AG04450 (cell line): ENCODE data around the gene RUNDC1. TPM values are rescaled to one million over a fixed set of nuclear protein-coding genes. Genes with fewer than 3 reads are reported as not detected.
"Not testable (repeated sequence)": the region's sequence is repeated elsewhere in the genome, so short reads cannot be mapped to it uniquely, and the experiment has no call there.

Experiments
- CTCF ChIA-PET: fragments of 300-600, 350-600 bp; formaldehyde crosslinking; extraction: SDS; loops from one replicate; lab custom pipeline; 2022; ENCODE audit warnings: antibody characterized with exemption, inconsistent platforms; lab: Charles Lee
- POLR2A ChIA-PET: fragments of 350-600 bp; formaldehyde crosslinking; extraction: SDS; loops from one replicate; lab custom pipeline; 2021; ENCODE audit warnings: antibody characterized with exemption, inconsistent platforms; lab: Yijun Ruan, JAX
- DNase-seq: peaks from one replicate; pipeline ENCODE4 v3.0.0-alpha.2; 2011; ENCODE audit warnings: low read depth, low spot score
- H3K27ac ChIP-seq: one replicate; pipeline ENCODE4 v1.5.1; 2012; ENCODE audit warnings: low read depth, low read length, control low read depth
- H3K27me3 ChIP-seq: one replicate; pipeline ENCODE4 v1.6.0; 2012; ENCODE audit warnings: low read length; ENCODE audit not compliant: control insufficient read depth, insufficient read depth
- H3K4me3 ChIP-seq: 2 replicates; pipeline ENCODE4 v1.5.1; 2011; ENCODE audit warnings: mild to moderate bottlenecking, low read depth, low read length, control low read depth
- H3K9me3 ChIP-seq: 2 replicates; pipeline ENCODE4 v1.5.1; 2012; ENCODE audit warnings: low read length; ENCODE audit not compliant: control insufficient read depth, insufficient read depth
- polyA plus RNA-seq: library from polyadenylated mRNA; depleted of rRNA; stranded (reverse); fragments of >200 nt; gene quantifications from 2 replicates; pipeline ENCODE4 v1.2.3, GENCODE V29; 2011
- TF ChIP-seq, protein P1 (sequence below): IDR thresholded peaks from 2 replicates; pipeline ENCODE4 v1.5.1; 2011; ENCODE audit warnings: low read depth, low read length, control low read depth, inconsistent platforms

Gene RUNDC1
- polyA plus RNA-seq, 1 experiment, result 9.4 TPM

GRCh38 chr17:42969001-42969581 lies 11.3 kb upstream of the RUNDC1 start:
- Histone ChIP-seq H3K27me3 (no peaks in the 10 kb centered on the region), H3K4me3 (no peak overlapping the region), H3K27ac (no peak overlapping the region), H3K9me3 (no peaks in the 10 kb centered on the region)
- ChIA-PET CTCF (interaction anchor here (1.5 kb wide), 1 partner anchor 29 kb away, joined by 10 read pairs; the partner anchor contains the start of gene RPL27), POLR2A (interaction anchor here (0.7 to 1.1 kb wide), 3 partner anchors 29 to 705 kb away, joined by 4 to 7 read pairs (median 6); partner anchors contain the start of gene RPL27)
- DNase-seq, result no peak
- TF ChIP-seq, protein P1, sequence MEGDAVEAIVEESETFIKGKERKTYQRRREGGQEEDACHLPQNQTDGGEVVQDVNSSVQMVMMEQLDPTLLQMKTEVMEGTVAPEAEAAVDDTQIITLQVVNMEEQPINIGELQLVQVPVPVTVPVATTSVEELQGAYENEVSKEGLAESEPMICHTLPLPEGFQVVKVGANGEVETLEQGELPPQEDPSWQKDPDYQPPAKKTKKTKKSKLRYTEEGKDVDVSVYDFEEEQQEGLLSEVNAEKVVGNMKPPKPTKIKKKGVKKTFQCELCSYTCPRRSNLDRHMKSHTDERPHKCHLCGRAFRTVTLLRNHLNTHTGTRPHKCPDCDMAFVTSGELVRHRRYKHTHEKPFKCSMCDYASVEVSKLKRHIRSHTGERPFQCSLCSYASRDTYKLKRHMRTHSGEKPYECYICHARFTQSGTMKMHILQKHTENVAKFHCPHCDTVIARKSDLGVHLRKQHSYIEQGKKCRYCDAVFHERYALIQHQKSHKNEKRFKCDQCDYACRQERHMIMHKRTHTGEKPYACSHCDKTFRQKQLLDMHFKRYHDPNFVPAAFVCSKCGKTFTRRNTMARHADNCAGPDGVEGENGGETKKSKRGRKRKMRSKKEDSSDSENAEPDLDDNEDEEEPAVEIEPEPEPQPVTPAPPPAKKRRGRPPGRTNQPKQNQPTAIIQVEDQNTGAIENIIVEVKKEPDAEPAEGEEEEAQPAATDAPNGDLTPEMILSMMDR, result no peak

GRCh38 chr17:42971589-42971988 lies 8.8 kb upstream of the RUNDC1 start:
- TF ChIP-seq, protein P1, result no peak
- Histone ChIP-seq H3K27ac (no peak overlapping the region), H3K27me3 (no peaks in the 10 kb centered on the region), H3K9me3 (no peaks in the 10 kb centered on the region), H3K4me3 (no peak overlapping the region)
- ChIA-PET CTCF (no interaction called here), POLR2A (no interaction called here)
- no peak for DNase-seq

DNA sequence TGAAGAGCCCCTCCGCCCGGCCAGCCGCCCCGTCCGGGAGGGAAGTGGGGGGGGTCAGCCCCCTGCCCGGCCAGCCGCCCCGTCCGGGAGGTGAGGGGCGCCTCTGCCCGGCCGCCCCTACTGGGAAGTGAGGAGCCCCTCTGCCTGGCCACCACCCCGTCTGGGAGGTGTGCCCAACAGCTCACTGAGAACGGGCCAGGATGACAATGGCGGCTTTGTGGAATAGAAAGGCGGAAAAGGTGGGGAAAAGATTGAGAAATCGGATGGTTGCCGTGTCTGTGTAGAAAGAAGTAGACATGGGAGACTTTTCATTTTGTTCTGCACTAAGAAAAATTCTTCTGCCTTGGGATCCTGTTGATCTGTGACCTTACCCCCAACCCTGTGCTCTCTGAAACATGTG lies 7.0 kb upstream of the RUNDC1 start:
- H3K9me3 ChIP-seq, CTCF ChIA-PET, DNase-seq, H3K27me3 ChIP-seq, POLR2A ChIA-PET, H3K4me3 ChIP-seq, H3K27ac ChIP-seq: not testable (repeated sequence)

DNA sequence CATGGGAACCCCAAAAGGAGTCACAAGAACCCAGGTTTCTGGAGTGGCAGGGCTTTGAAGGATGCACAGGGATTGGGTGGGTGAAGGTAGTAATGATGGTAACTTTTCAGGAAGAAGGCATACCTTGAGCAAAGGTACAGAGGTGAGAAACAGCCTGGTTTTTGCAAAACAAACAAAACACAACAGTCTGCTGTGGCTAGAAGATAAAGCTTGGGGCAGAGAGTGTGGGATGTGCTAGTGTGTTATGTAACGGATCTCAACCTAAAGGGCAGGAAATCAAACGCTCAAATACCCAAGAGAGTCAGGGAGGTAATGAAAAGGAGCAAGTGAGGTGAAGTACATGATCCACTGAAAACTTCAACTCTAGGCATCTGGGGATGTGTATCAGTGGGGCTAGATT lies 5.1 kb upstream of the RUNDC1 start:
- ChIA-PET POLR2A (no interaction called here), CTCF (interaction anchor here (1.7 kb wide), 1 partner anchor 23 kb away, joined by 3 read pairs; the partner anchor contains the start of gene RPL27)
- no peaks in the 10 kb centered on the region for H3K27me3 ChIP-seq
- H3K4me3 ChIP-seq, result no peak overlapping the region
- no peak overlapping the region for H3K27ac ChIP-seq
- H3K9me3 ChIP-seq, result no peaks in the 10 kb centered on the region
- DNase-seq, result no peak
- TF ChIP-seq, protein P1, result no peak

DNA sequence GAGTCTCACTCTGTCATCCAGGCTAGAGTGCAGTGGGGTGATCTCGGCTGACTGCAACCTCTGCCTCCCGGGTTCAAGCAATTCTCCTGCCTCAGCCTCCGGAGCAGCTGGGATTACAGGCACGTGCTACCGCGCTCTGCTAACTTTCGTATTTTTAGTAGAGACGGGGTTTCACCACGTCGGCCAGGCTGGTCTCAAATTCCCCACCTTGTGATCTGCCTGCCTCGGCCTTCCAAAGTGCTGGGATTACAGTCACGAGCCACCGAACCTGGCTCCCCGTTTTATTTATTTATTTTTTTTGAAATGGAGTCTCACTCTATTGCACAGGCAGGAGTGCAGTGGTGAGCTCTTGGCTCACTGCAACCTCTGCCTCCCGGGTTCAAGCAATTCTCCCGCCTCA lies 4.7 kb upstream of the RUNDC1 start:
- H3K27ac ChIP-seq, H3K9me3 ChIP-seq, DNase-seq, H3K4me3 ChIP-seq, H3K27me3 ChIP-seq: not testable (repeated sequence)
- ChIA-PET CTCF (interaction anchor here (1.7 kb wide), 1 partner anchor 23 kb away, joined by 3 read pairs; the partner anchor contains the start of gene RPL27), POLR2A (interaction anchor here (1.1 kb wide), 1 partner anchor 11 kb away, joined by 5 read pairs; no protein-coding TSS in a partner anchor)
